ENCODE results near the gene TNFRSF12A. TPM values are rescaled to one million over a fixed set of nuclear protein-coding genes. Genes with fewer than 3 reads are reported as not detected.

Gene TNFRSF12A
- total and polyA plus RNA-seq, 9 of the 15 experiments (the other 6 are each of a cell fraction or from before 2014, with no cell fraction given), result 0.41 to 61.8 (median 26.5) TPM

- TF ChIP-seq HEY1 (CRISPR knock-in tag; IDR thresholded peaks at IDR 0.05; ENCODE audit: borderline replicate concordance), result no peak
- TF ChIP-seq ATF3 (IDR thresholded peaks at IDR 0.05), result peak; percentile 96
- TF ChIP-seq ATF3 (CRISPR knock-in tag; conservative IDR thresholded peaks at IDR 0.05), result 0 out of 2 replicates have a peak, but pooled peaks have one; percentile 11
- 0 out of 2 replicates have a peak, but pooled peaks have one; percentile 6 for TF ChIP-seq ZNF282 (CRISPR knock-in tag; IDR thresholded peaks at IDR 0.05)
- no peak for TF ChIP-seq ZNF780A (CRISPR knock-in tag; IDR thresholded peaks at IDR 0.05)
- no peak for TF ChIP-seq ETV6 (IDR thresholded peaks at IDR 0.05; ENCODE audit: borderline replicate concordance in 1 of 2, low read depth in 2 of 2, low read length in 1 of 2)
- no peak for TF ChIP-seq ETV6 (CRISPR knock-in tag; IDR thresholded peaks at IDR 0.05; ENCODE audit: borderline replicate concordance)
- no peak for TF ChIP-seq FOXP4 (CRISPR knock-in tag; IDR thresholded peaks at IDR 0.05; ENCODE audit: borderline replicate concordance)
- no peak for TF ChIP-seq ZNF75A (CRISPR knock-in tag; IDR thresholded peaks at IDR 0.05)
- TF ChIP-seq ELF4 (CRISPR knock-in tag; IDR thresholded peaks at IDR 0.05), result no peak
- TF ChIP-seq MYNN (IDR thresholded peaks at IDR 0.05), result peak; percentile 83
- TF ChIP-seq MYNN (CRISPR knock-in tag; IDR thresholded peaks at IDR 0.05), result no peak
- no peak for TF ChIP-seq ESRRB (CRISPR knock-in tag; IDR thresholded peaks at IDR 0.05; ENCODE audit: borderline replicate concordance)
- no peak for TF ChIP-seq TAF9B (IDR thresholded peaks at IDR 0.05; ENCODE audit: partially characterized antibody)
- TF ChIP-seq NR0B1 (IDR thresholded peaks at IDR 0.05; ENCODE audit: partially characterized antibody), result no peak
- TF ChIP-seq CBX8 (IDR thresholded peaks at IDR 0.05; ENCODE audit: borderline replicate concordance, extremely low read depth, low read depth, low read length, poor library complexity, severe bottlenecking), result no peak
- no peak for TF ChIP-seq ZNF561 (CRISPR knock-in tag; conservative IDR thresholded peaks at IDR 0.05)
- 0 out of 2 replicates have a peak, but pooled peaks have one; percentile 32 for TF ChIP-seq ZNF511 (CRISPR knock-in tag; IDR thresholded peaks at IDR 0.05)
- TF ChIP-seq ZBTB43 (CRISPR knock-in tag; IDR thresholded peaks at IDR 0.05), result no peak
- no peak for TF ChIP-seq FOXJ3 (CRISPR knock-in tag; IDR thresholded peaks at IDR 0.05)
- peak; percentile 69; the same call in 1 of the 2 replicates for TF ChIP-seq TEAD4 (IDR thresholded peaks at IDR 0.05; ENCODE audit: low read length)
- TF ChIP-seq TEAD4 (CRISPR knock-in tag; IDR thresholded peaks at IDR 0.05; ENCODE audit: borderline replicate concordance), result peak; percentile 83; the same call in 1 of the 2 replicates
These were observed 658 bp downstream of the TNFRSF12A start (continued) for GRCh38 chr16:3020604-3021448.

All from K562 (cell line).